HepG2 (cell line): ENCODE measurements around the gene GADD45G. TPM values are rescaled to one million over a fixed set of nuclear protein-coding genes. Genes with fewer than 3 reads are reported as not detected.

Source experiments
- FOXO1 ChIP-seq: sonication (generic); formaldehyde crosslinking; IDR thresholded peaks from 2 replicates; pipeline ENCODE4 v1.4.0; 2020; ENCODE audit warnings: missing genetic modification reagents
- HNF1A ChIP-seq, 2 experiments: sonication (generic) in 1 of 2; formaldehyde crosslinking in 1 of 2; IDR thresholded peaks; 2 replicates each; pipeline versions ENCODE4 v1.4.0 to v1.6.1; 2016 to 2020; ENCODE audit warnings: borderline replicate concordance in 1 of 2, low read depth in 1 of 2, mild to moderate bottlenecking in 1 of 2, missing genetic modification reagents in 1 of 2
- SNAPC4 ChIP-seq: sonication (generic); formaldehyde crosslinking; IDR thresholded peaks from 2 replicates; pipeline ENCODE4 v1.4.0; 2020; ENCODE audit warnings: mild to moderate bottlenecking, missing genetic modification reagents
- ZBTB46 ChIP-seq: sonication (generic); formaldehyde crosslinking; IDR thresholded peaks from 2 replicates; pipeline ENCODE4 v1.4.0; 2020; ENCODE audit warnings: mild to moderate bottlenecking, missing genetic modification reagents, borderline replicate concordance
- polyA plus RNA-seq, 8 experiments: library from polyadenylated mRNA; depleted of rRNA in 3 of 8; stranded (reverse) in 7 of 8; unstranded in 1 of 8; fragments of >200 nt; fragmentation: Illumina TruSeq in 4 of 8; extraction: Trizol in 4 of 8; gene quantifications; 2 replicates each; pipeline versions ENCODE4 v1.2.1 to v1.2.3, GENCODE V29; 2011 to 2016; ENCODE audit warnings: low read depth in 4 of 8, missing spikeins in 1 of 8, mixed read lengths in 1 of 8; ENCODE audit not compliant: insufficient read depth in 1 of 8
- total RNA-seq, 5 experiments: library from RNA; depleted of rRNA; stranded (reverse); fragments of >200 nt; fragmentation: Illumina TruSeq; extraction: Trizol; gene quantifications; 2 replicates each; pipeline ENCODE4 v1.2.3, GENCODE V29; 2016; ENCODE audit warnings: low read depth in 1 of 5

GADD45G gene
- total and polyA plus RNA-seq, 2 of the 13 experiments (the other 11 are each of a cell fraction or from before 2014, with no cell fraction given), result not detected

GRCh38 chr9:89562186-89562814 is 42.5 kb upstream of the GADD45G start (continued):
- no peak for TF ChIP-seq SNAPC4 (CRISPR knock-in tag)
- no peak for TF ChIP-seq ZBTB46
- peak; percentile 65 for TF ChIP-seq HNF1A (IDR thresholded peaks at IDR 0.05; ENCODE audit: low read depth)
- no peak for TF ChIP-seq HNF1A (CRISPR knock-in tag; IDR thresholded peaks at IDR 0.05; ENCODE audit: borderline replicate concordance)
- no peak for TF ChIP-seq FOXO1 (CRISPR knock-in tag)
